ENCODE data around the gene TIGD7. TPM values are rescaled to one million over a fixed set of nuclear protein-coding genes. Genes with fewer than 3 reads are reported as not detected.

The TIGD7 gene
- total RNA-seq, 1 donor from 2014 or later: 5.3 TPM

Other genes with a start within 250 kb of the TIGD7 start
- 13.7 TPM for gene IL32, start 239.8 kb downstream of the TIGD7 start, total RNA-seq
- gene ZSCAN10, start 206.1 kb downstream of the TIGD7 start, total RNA-seq: not detected
- gene ZNF205, start 192.8 kb downstream of the TIGD7 start, total RNA-seq: 8.2 TPM
- 12.6 TPM for gene ZNF213, start 170.4 kb downstream of the TIGD7 start, total RNA-seq
- not detected for gene OR1F1, start 117.2 kb downstream of the TIGD7 start, total RNA-seq
- 7.8 TPM for gene ZNF200, start 70.3 kb downstream of the TIGD7 start, total RNA-seq
- gene MEFV, start 48.8 kb downstream of the TIGD7 start, total RNA-seq: 1.8 TPM
- gene ZNF263, start 21.9 kb downstream of the TIGD7 start, total RNA-seq: 40.3 TPM
- 36.7 TPM for gene ZNF75A, start 67 bp upstream of the TIGD7 start, total RNA-seq
- not detected for gene OR2C1, start 50.5 kb upstream of the TIGD7 start, total RNA-seq
- gene ZSCAN32, start 95.6 kb upstream of the TIGD7 start, total RNA-seq: 15.7 TPM
- 14.5 TPM for gene ZNF174, start 95.8 kb upstream of the TIGD7 start, total RNA-seq
- gene ZNF597, start 138.1 kb upstream of the TIGD7 start, total RNA-seq: 4.8 TPM
- gene NAA60, start 138.2 kb upstream of the TIGD7 start, total RNA-seq: 54.4 TPM
- not detected for gene C16orf90, start 190.1 kb upstream of the TIGD7 start, total RNA-seq
- 34.3 TPM for gene CLUAP1, start 195.6 kb upstream of the TIGD7 start, total RNA-seq

Measured in ureter (tissue), 1 donor.